OCI-LY1 (cell line): Measurements from ENCODE around the gene GPR65.

ENCODE experiments used
- H2AFZ ChIP-seq: fragments of 200-600 bp; sonication (generic), shearing (Covaris generic); 2 replicates; pipeline ENCODE4 v1.6.0; 2014; ENCODE audit warnings: antibody characterized with exemption, mild to moderate bottlenecking, low read length
- H3F3A ChIP-seq: fragments of 200-600 bp; sonication (generic), shearing (Covaris generic); 2 replicates; pipeline ENCODE4 v1.6.0; 2014; ENCODE audit warnings: mild to moderate bottlenecking, antibody characterized with exemption, low read length, moderate library complexity; ENCODE audit not compliant: insufficient read depth
- H3K27ac ChIP-seq: fragments of 200-600 bp; sonication (generic); 2 replicates; pipeline ENCODE4 v1.5.1; 2014; ENCODE audit warnings: low read length, mixed run types, mild to moderate bottlenecking, low read depth; ENCODE audit not compliant: poor library complexity, severe bottlenecking
- H3K27me3 ChIP-seq: fragments of 200-600 bp; sonication (generic); 2 replicates; pipeline ENCODE4 v1.6.0; 2014; ENCODE audit warnings: antibody characterized with exemption, mild to moderate bottlenecking, low read length, moderate library complexity; ENCODE audit not compliant: insufficient read depth
- H3K36me3 ChIP-seq: fragments of 200-600 bp; sonication (generic); 2 replicates; pipeline ENCODE4 v1.6.1; 2014; ENCODE audit warnings: mild to moderate bottlenecking, antibody characterized with exemption, low read length, moderate library complexity, mixed read lengths; ENCODE audit not compliant: insufficient read depth
- H3K4me1 ChIP-seq: fragments of 200-600 bp; sonication (generic); 2 replicates; pipeline ENCODE4 v1.5.1; 2014; ENCODE audit warnings: mild to moderate bottlenecking, low read length, moderate library complexity; ENCODE audit not compliant: insufficient read depth, severe bottlenecking
- H3K4me2 ChIP-seq: fragments of 200-600 bp; sonication (generic), shearing (Covaris generic); 2 replicates; pipeline ENCODE4 v1.6.1; 2014; ENCODE audit warnings: low read length
- H3K4me3 ChIP-seq: fragments of 200-600 bp; sonication (generic); 2 replicates; pipeline ENCODE4 v1.5.1; 2014; ENCODE audit warnings: low read length, low read depth, mild to moderate bottlenecking, mixed read lengths; ENCODE audit not compliant: poor library complexity, severe bottlenecking
- H3K79me2 ChIP-seq: fragments of 200-600 bp; shearing (Covaris generic); 2 replicates; pipeline ENCODE4 v1.6.1; 2016; ENCODE audit warnings: mixed run types, low read length, mixed read lengths; ENCODE audit not compliant: insufficient read depth
- H3K9ac ChIP-seq: fragments of 200-600 bp; sonication (generic), shearing (Covaris generic); 2 replicates; pipeline ENCODE4 v1.6.1; 2014; ENCODE audit warnings: mild to moderate bottlenecking, low read length, mixed read lengths
- H3K9me2 ChIP-seq: fragments of 200-600 bp; sonication (generic), shearing (Covaris generic); 2 replicates; pipeline ENCODE4 v1.6.1; 2014; ENCODE audit warnings: low read depth, mild to moderate bottlenecking, low read length, mixed read lengths
- H3K9me3 ChIP-seq: fragments of 200-600 bp; shearing (Covaris generic); 2 replicates; pipeline ENCODE4 v1.6.1; 2014; ENCODE audit warnings: low read length, mixed read lengths
- H4K20me1 ChIP-seq: fragments of 200-600 bp; sonication (generic), shearing (Covaris generic); 2 replicates; pipeline ENCODE4 v1.6.0; 2016; ENCODE audit warnings: mild to moderate bottlenecking, low read length; ENCODE audit not compliant: insufficient read depth
- EZH2 ChIP-seq: fragments of 200-600 bp; sonication (generic), shearing (Covaris generic); IDR thresholded peaks from 2 replicates; pipeline ENCODE4 v1.8.0; 2017; ENCODE audit warnings: borderline replicate concordance, mixed run types, mild to moderate bottlenecking, antibody characterized with exemption, low read length, moderate library complexity, mixed read lengths
- TF ChIP-seq, protein P1 (sequence below): fragments of 200-600 bp; sonication (generic), shearing (Covaris generic); IDR thresholded peaks from 2 replicates; pipeline ENCODE4 v1.5.1; 2017; ENCODE audit warnings: mild to moderate bottlenecking, antibody characterized with exemption, low read length, moderate library complexity, mixed read lengths

Gene GPR65

DNA sequence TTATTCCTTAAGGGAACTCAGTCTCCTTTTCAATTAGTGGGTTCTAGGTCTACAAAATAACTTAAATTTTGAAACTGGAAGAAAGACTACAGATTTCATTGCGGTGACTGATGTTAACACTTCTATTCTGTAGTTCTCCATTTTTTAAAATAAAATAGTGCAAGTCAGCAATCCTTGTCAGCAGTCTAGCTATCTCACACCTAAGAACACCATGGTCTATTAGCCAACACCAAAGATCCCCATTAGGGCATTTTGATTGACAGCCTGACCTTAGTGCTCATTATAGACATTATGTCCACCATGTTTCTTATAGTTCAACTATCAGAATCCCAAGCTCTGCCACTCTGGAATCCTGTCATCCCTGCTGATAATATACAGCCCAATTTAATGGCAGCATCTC lies 27.4 kb downstream of the GPR65 start:
- H3K9ac ChIP-seq, result no peak overlapping the region
- H3K36me3 ChIP-seq, result no peaks in the 10 kb centered on the region
- no peak overlapping the region for H3K4me3 ChIP-seq
- TF ChIP-seq, protein P1, sequence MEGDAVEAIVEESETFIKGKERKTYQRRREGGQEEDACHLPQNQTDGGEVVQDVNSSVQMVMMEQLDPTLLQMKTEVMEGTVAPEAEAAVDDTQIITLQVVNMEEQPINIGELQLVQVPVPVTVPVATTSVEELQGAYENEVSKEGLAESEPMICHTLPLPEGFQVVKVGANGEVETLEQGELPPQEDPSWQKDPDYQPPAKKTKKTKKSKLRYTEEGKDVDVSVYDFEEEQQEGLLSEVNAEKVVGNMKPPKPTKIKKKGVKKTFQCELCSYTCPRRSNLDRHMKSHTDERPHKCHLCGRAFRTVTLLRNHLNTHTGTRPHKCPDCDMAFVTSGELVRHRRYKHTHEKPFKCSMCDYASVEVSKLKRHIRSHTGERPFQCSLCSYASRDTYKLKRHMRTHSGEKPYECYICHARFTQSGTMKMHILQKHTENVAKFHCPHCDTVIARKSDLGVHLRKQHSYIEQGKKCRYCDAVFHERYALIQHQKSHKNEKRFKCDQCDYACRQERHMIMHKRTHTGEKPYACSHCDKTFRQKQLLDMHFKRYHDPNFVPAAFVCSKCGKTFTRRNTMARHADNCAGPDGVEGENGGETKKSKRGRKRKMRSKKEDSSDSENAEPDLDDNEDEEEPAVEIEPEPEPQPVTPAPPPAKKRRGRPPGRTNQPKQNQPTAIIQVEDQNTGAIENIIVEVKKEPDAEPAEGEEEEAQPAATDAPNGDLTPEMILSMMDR, result no peak
- TF ChIP-seq EZH2, result no peak
- no peaks in the 10 kb centered on the region for H4K20me1 ChIP-seq
- no peaks in the 10 kb centered on the region for H3K9me2 ChIP-seq
- H3K79me2 ChIP-seq, result no peaks in the 10 kb centered on the region
- H3K27me3 ChIP-seq, result no peaks in the 10 kb centered on the region
- H3K4me2 ChIP-seq, result no peak overlapping the region
- no peak overlapping the region for H3K27ac ChIP-seq
- no peaks in the 10 kb centered on the region for H3K9me3 ChIP-seq
- no peaks in the 10 kb centered on the region for H3K4me1 ChIP-seq
- H2AFZ ChIP-seq, result no peak overlapping the region
- no peaks in the 10 kb centered on the region for H3F3A ChIP-seq

DNA sequence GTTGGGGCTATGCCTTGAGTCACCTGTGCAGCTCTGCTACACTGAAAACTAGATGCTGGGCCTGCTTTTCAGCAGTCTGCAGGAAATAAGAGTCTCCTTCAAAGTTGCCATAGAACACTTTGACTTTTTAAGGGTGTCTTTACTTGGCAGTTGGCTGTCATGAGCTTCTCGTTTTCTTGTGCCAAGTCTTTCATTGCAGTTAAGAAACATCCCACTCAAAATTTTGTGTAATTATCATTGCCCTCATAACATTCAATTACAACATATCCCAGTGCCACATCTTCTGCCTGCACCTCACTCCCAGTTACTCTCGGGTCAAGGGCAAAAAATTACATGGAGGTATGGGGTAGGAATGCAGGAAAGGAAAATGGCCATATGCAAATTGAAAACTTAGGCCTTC lies 29.1 kb downstream of the GPR65 start:
- H2AFZ ChIP-seq, result no peak overlapping the region
- H3F3A ChIP-seq, result no peaks in the 10 kb centered on the region
- H4K20me1 ChIP-seq, result no peaks in the 10 kb centered on the region
- H3K4me2 ChIP-seq, result no peak overlapping the region
- TF ChIP-seq, protein P1, result no peak
- no peak for TF ChIP-seq EZH2
- no peaks in the 10 kb centered on the region for H3K4me1 ChIP-seq
- no peaks in the 10 kb centered on the region for H3K27me3 ChIP-seq
- no peak overlapping the region for H3K9ac ChIP-seq
- no peaks in the 10 kb centered on the region for H3K79me2 ChIP-seq
- no peaks in the 10 kb centered on the region for H3K9me3 ChIP-seq
- no peaks in the 10 kb centered on the region for H3K36me3 ChIP-seq
- H3K9me2 ChIP-seq, result no peaks in the 10 kb centered on the region
- H3K27ac ChIP-seq, result no peak overlapping the region
- H3K4me3 ChIP-seq, result no peak overlapping the region

DNA sequence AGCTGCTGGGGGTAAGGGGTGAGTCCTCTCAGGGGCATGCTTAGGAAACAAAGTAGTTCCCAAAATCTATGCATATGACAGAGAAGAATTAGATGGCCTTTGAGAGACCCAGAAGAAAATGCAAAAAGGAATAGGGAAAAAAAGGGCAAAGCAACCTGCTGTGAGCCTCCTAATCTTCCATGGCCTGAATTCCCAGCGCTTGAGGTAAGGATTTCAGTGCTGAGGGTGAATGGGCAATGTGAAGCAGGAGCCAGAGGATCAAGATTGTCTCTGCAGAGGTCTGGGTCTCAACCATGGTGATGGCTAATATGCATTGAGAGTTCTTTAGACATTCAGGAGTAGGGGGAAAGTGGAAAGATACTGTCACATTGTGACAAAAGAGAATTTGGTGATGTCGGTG lies 31.5 kb downstream of the GPR65 start:
- no peaks in the 10 kb centered on the region for H3K27me3 ChIP-seq
- no peak for TF ChIP-seq EZH2
- TF ChIP-seq, protein P1, result no peak
- no peaks in the 10 kb centered on the region for H3K36me3 ChIP-seq
- H3K9me3 ChIP-seq, result no peaks in the 10 kb centered on the region
- no peak overlapping the region for H3K4me3 ChIP-seq
- H3K4me1 ChIP-seq, result no peaks in the 10 kb centered on the region
- H3K9ac ChIP-seq, result no peak overlapping the region
- H4K20me1 ChIP-seq, result no peaks in the 10 kb centered on the region
- H3K4me2 ChIP-seq, result no peak overlapping the region
- H3F3A ChIP-seq, result no peaks in the 10 kb centered on the region
- H2AFZ ChIP-seq, result no peak overlapping the region
- no peak overlapping the region for H3K27ac ChIP-seq
- H3K9me2 ChIP-seq, result no peaks in the 10 kb centered on the region
- H3K79me2 ChIP-seq, result no peaks in the 10 kb centered on the region
